Endothelial cell of umbilical vein (primary cell): Measurements from ENCODE around the gene BTG2. TPM values are rescaled to one million over a fixed set of nuclear protein-coding genes. Genes with fewer than 3 reads are reported as not detected.
A peak's percentile ranks its signal among the peaks of the same experiment; 100 is the strongest.

Source experiments
- BruUV-seq: library from RNA; stranded (reverse); fragments of 400-500 nt; replicated peaks from 2 replicates; lab custom pipeline; 2021; lab: Mats Ljungman, UMichigan
- CTCF ChIA-PET: fragments of 300-600, 350-600 bp; sonication (Branson Sonifier 250); formaldehyde crosslinking; loops from one replicate; lab custom pipeline; 2021; ENCODE audit warnings: antibody characterized with exemption, inconsistent platforms; lab: Charles Lee
- POLR2A ChIA-PET: fragments of 300-600, 350-600 bp; sonication (Branson Sonifier 250); formaldehyde crosslinking; loops from one replicate; lab custom pipeline; 2021; ENCODE audit warnings: antibody characterized with exemption, inconsistent platforms; lab: Charles Lee
- DNase-seq: peaks from one replicate; pipeline ENCODE4 v3.0.0-alpha.2; 2011; ENCODE audit warnings: low read depth, low spot score
- FAIRE-seq: peaks from 2 replicates; lab custom pipeline; 2011; peaks lifted over from hg19 to GRCh38; lab: Jason Lieb, UNC
- H2AFZ ChIP-seq: 2 replicates; pipeline ENCODE4 v1.6.0; 2012; ENCODE audit warnings: low read depth, low read length, control low read depth, inconsistent platforms
- H3K27ac ChIP-seq: 2 replicates; pipeline ENCODE4 v1.5.1; 2011; ENCODE audit warnings: low read depth, mild to moderate bottlenecking, control low read depth, low read length, moderate library complexity; ENCODE audit not compliant: insufficient read depth
- H3K27me3 ChIP-seq, 2 experiments: 2 replicates each; pipeline versions ENCODE4 v1.6.0 to v1.6.1; 2011; ENCODE audit warnings: low read length in 2 of 2, mixed read lengths in 1 of 2; ENCODE audit not compliant: control insufficient read depth in 2 of 2, insufficient read depth in 2 of 2
- H3K36me3 ChIP-seq, 2 experiments: 2 replicates in 1 of 2; 3 replicates in 1 of 2; pipeline ENCODE4 v1.5.1; 2011; ENCODE audit warnings: low read length in 2 of 2, mild to moderate bottlenecking in 1 of 2, moderate library complexity in 1 of 2; ENCODE audit not compliant: control insufficient read depth in 2 of 2, insufficient read depth in 2 of 2; ENCODE audit errors: extremely low read depth in 1 of 2
- H3K4me1 ChIP-seq: 3 replicates; pipeline ENCODE4 v1.5.1; 2011; ENCODE audit warnings: mild to moderate bottlenecking, low read length; ENCODE audit not compliant: control insufficient read depth, insufficient read depth; ENCODE audit errors: extremely low read depth
- H3K4me2 ChIP-seq: 2 replicates; pipeline ENCODE4 v1.6.1; 2011; ENCODE audit warnings: low read length, control low read depth, mixed read lengths; ENCODE audit not compliant: insufficient read depth
- H3K4me3 ChIP-seq, 3 experiments: fragments of 200-600 bp in 1 of 3; sonication (generic), shearing (Covaris generic) in 1 of 3; replicated peaks in 1 of 3; 2 replicates each; pipeline ENCODE4 v1.5.1; 2011 to 2016; ENCODE audit warnings: control low read depth in 3 of 3, low read length in 3 of 3, mild to moderate bottlenecking in 2 of 3, inconsistent platforms in 1 of 3, low read depth in 1 of 3, moderate library complexity in 1 of 3; ENCODE audit not compliant: insufficient read depth in 1 of 3
- H3K79me2 ChIP-seq: 2 replicates; pipeline ENCODE4 v1.6.0; 2012; ENCODE audit warnings: low read length, inconsistent platforms; ENCODE audit not compliant: control insufficient read depth, insufficient read depth
- H3K9ac ChIP-seq: replicated peaks from 2 replicates; pipeline ENCODE3; 2011; ENCODE audit warnings: low read length, control low read depth; ENCODE audit not compliant: insufficient read depth; ENCODE audit errors: extremely low read depth
- H3K9me1 ChIP-seq: replicated peaks from 3 replicates; pipeline ENCODE4 v1.6.0; 2011; ENCODE audit warnings: mild to moderate bottlenecking, low read length; ENCODE audit not compliant: control insufficient read depth, insufficient read depth; ENCODE audit errors: extremely low read depth
- H3K9me3 ChIP-seq: replicated peaks from 2 replicates; pipeline ENCODE4 v1.5.1; 2012; ENCODE audit warnings: low read length, inconsistent platforms; ENCODE audit not compliant: control insufficient read depth, insufficient read depth
- H4K20me1 ChIP-seq: replicated peaks from 2 replicates; pipeline ENCODE3; 2011; ENCODE audit warnings: mild to moderate bottlenecking, low read length; ENCODE audit not compliant: control insufficient read depth, insufficient read depth; ENCODE audit errors: extremely low read depth
- FOS ChIP-seq: IDR thresholded peaks from 2 replicates; pipeline ENCODE4 v1.6.1; 2011; ENCODE audit warnings: mild to moderate bottlenecking, low read length, moderate library complexity, borderline replicate concordance; ENCODE audit not compliant: insufficient read depth
- GATA2 ChIP-seq: IDR thresholded peaks from 2 replicates; pipeline ENCODE4 v1.7.0; 2011; ENCODE audit warnings: low read depth, mild to moderate bottlenecking, moderate library complexity, mixed read lengths, low read length; ENCODE audit not compliant: insufficient read length, insufficient read depth
- JUN ChIP-seq: IDR thresholded peaks from 2 replicates; pipeline ENCODE4 v1.6.1; 2011; ENCODE audit warnings: borderline replicate concordance, low read depth; ENCODE audit not compliant: insufficient read length, insufficient read depth
- MYC ChIP-seq: IDR thresholded peaks from one replicate; pipeline ENCODE4 v1.6.1; 2011; ENCODE audit warnings: mild to moderate bottlenecking, low read depth, low read length
- POLR2AphosphoS5 ChIP-seq: IDR thresholded peaks from 2 replicates; pipeline ENCODE4 v1.6.1; 2012; ENCODE audit warnings: low read depth, mild to moderate bottlenecking, control low read depth, low read length, moderate library complexity; ENCODE audit not compliant: insufficient read depth
- dilution Hi-C: fragments of 300-500 bp; cut with MboI; formaldehyde crosslinking; loops from one replicate; pipeline ENCODE4 v1.15.0; 2019; ENCODE audit warnings: low sequenced_read_pairs; ENCODE audit not compliant: extremely low pct_ligation_motif_present
- intact Hi-C: fragments of 100-400 bp; cut with micrococcal nuclease; formaldehyde crosslinking; loops from one replicate; pipeline ENCODE4 v1.10.0; 2022
- polyA plus RNA-seq, 4 experiments: library from polyadenylated mRNA; depleted of rRNA in 3 of 4; stranded (reverse) in 3 of 4; unstranded in 1 of 4; fragments of >200 nt; gene quantifications; 2 replicates each; pipeline versions ENCODE4 v1.2.1 to v1.2.3, GENCODE V29; 2011 to 2012; ENCODE audit warnings: missing spikeins in 1 of 4
- total RNA-seq: library from RNA; stranded (reverse); gene quantifications from 2 replicates; pipeline ENCODE4 v1.2.3, GENCODE V29; 2021
- TF ChIP-seq, protein P1 (sequence below), 2 donors: IDR thresholded peaks; 1 replicate in 1 of 2; 2 replicates in 1 of 2; pipeline ENCODE4 v1.5.1; 2011; ENCODE audit warnings: low read length in 2 of 2, mild to moderate bottlenecking in 2 of 2, moderate library complexity in 2 of 2, control low read depth in 1 of 2, inconsistent platforms in 1 of 2, low read depth in 1 of 2; ENCODE audit not compliant: insufficient read depth in 1 of 2; ENCODE audit errors: extremely low read depth in 1 of 2
- TF ChIP-seq, protein P2 (sequence below): IDR thresholded peaks from 2 replicates; pipeline ENCODE4 v1.6.1; 2011; ENCODE audit not compliant: insufficient read depth, insufficient read length

The BTG2 gene
- total and polyA plus RNA-seq, 2 donors (not counting 3 experiments of a cell fraction or from before 2014, with no cell fraction given), result 35.6 to 50.1 TPM

DNA sequence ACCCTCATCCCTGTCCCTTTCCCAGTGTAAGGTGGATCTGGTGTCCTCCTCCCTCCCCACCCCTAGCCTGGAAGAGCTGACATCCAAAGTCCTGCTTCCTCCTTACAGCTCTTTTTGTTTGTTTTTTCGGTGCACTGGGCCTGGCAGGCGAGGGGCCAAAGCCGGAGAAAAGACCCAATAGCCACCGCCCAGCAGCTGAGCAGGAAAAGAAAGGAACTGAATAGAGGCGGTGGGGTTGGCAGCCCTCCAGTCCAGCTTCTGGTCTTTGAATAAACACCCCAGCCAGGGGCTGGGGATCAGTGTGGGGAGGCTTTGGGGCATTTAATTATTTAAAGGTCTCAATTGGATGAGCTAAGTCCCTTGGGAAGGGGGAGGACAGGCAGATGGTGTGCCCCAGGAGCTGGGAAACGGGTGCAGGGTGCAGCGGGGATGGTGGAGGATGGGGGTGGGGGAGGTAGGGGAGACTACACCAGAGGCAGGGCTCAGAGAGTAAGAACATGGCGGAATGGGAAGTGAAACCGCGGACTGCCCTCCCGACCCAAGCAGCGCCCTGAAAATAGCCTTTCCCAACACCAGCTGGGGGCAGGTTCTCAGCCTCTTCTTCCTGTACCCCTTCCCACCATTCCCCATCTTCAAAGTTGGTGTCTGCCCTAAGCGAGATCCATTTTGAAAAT is 20.2 kb downstream of the BTG2 start:
- CTCF ChIA-PET, result interaction anchor here (1.0 to 30.6 kb wide), 7 partner anchors 9 to 53 kb away, joined by 3 to 1014 read pairs (median 8); no protein-coding TSS in a partner anchor
- no peak overlapping the region for H3K9ac ChIP-seq
- TF ChIP-seq POLR2AphosphoS5 (no peak), FOS (no peak), JUN (no peak), GATA2 (no peak), MYC (no peak)
- TF ChIP-seq, protein P1, sequence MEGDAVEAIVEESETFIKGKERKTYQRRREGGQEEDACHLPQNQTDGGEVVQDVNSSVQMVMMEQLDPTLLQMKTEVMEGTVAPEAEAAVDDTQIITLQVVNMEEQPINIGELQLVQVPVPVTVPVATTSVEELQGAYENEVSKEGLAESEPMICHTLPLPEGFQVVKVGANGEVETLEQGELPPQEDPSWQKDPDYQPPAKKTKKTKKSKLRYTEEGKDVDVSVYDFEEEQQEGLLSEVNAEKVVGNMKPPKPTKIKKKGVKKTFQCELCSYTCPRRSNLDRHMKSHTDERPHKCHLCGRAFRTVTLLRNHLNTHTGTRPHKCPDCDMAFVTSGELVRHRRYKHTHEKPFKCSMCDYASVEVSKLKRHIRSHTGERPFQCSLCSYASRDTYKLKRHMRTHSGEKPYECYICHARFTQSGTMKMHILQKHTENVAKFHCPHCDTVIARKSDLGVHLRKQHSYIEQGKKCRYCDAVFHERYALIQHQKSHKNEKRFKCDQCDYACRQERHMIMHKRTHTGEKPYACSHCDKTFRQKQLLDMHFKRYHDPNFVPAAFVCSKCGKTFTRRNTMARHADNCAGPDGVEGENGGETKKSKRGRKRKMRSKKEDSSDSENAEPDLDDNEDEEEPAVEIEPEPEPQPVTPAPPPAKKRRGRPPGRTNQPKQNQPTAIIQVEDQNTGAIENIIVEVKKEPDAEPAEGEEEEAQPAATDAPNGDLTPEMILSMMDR (IDR thresholded peaks at IDR 0.05; ENCODE audit: extremely low read depth in 1 of 2, insufficient read depth in 1 of 2, low read depth in 1 of 2, low read length in 2 of 2), result no peak
- TF ChIP-seq, protein P2, sequence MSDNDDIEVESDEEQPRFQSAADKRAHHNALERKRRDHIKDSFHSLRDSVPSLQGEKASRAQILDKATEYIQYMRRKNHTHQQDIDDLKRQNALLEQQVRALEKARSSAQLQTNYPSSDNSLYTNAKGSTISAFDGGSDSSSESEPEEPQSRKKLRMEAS, result no peak
- intact Hi-C loops, result loop anchor here (2.0 to 10.0 kb wide), 2 partner anchors 35 to 291 kb away; no protein-coding TSS in a partner anchor
- H3K36me3 ChIP-seq, result no peaks in the 10 kb centered on the region
- H4K20me1 ChIP-seq, result no peaks in the 10 kb centered on the region
- no peaks in the 10 kb centered on the region for H3K9me3 ChIP-seq
- H3K27me3 ChIP-seq, result peaks cover 5 to 23% of the 10 kb centered on the region in 2 experiments
- H2AFZ ChIP-seq, result no peak overlapping the region
- peak; percentile 83 for DNase-seq
- no peak overlapping the region for H3K4me3 ChIP-seq
- dilution Hi-C loops, result no loop called here
- no peak overlapping the region for H3K27ac ChIP-seq
- POLR2A ChIA-PET, result interaction anchor here (0.7 to 8.6 kb wide), 2 partner anchors 19 to 40 kb away, joined by 9 to 115 read pairs; partner anchors contain the start of gene BTG2
- no peak overlapping the region for H3K4me2 ChIP-seq
- no TSS peak for BruUV-seq
- no peaks in the 10 kb centered on the region for H3K9me1 ChIP-seq
- peaks cover 27% of the 10 kb centered on the region for H3K4me1 ChIP-seq
- H3K79me2 ChIP-seq, result no peaks in the 10 kb centered on the region
- peak; percentile 78 for FAIRE-seq
